Cortex of kidney (tissue), 1 donor: ENCODE results near the gene PCDHB1.

ENCODE experiments used
- DNase-seq: peaks from one replicate; lab custom pipeline; 2025; lab: John Stamatoyannopoulos, UW

Gene PCDHB1

DNA sequence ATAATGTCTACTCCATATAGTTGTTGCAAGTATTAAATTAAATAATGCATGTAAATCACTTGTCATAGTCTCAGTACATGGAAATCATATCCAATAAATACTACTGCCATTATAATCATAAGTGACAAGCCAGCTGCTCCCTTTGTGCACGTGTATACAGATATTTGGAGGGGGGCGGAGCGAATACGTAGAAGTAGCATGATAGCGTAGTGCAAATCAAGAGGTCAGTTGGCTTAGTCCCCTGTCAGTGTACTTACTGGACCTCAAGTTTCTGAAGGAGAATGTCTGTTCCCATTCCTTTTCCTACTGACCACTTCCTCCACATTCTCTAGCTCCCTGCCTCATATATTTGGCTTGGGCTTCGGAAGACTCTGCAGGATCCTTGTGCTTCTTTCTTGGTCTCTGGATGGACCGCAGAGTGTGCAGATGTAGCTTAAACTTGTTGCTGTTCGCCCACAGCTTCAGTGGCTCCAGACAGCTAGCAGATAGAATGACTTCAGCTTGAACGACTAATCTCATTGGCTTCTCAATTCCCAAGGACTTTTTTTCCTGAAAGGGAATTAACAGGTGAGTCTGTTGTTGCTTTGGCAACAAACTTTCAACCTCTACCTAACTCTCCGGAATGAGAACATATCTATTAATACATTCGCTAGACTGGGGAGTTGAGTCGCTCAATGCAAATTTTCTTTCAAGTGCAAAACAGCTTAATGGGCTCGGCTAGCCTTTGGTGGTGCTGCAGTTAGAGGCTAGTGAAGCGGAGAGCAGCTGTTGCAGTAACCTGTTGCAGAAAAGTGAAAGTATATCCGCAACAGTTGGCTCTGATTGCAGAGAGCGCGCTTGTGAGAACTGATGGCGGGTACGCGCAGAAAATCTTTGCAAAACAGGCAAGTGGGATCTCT is at the start of gene PCDHB1:
PCDHB1 (plus strand) TSS at position 753 of the 899 bp plus-strand sequence; CDS start at position 850, 97 bp downstream.
- no peak for DNase-seq

DNA sequence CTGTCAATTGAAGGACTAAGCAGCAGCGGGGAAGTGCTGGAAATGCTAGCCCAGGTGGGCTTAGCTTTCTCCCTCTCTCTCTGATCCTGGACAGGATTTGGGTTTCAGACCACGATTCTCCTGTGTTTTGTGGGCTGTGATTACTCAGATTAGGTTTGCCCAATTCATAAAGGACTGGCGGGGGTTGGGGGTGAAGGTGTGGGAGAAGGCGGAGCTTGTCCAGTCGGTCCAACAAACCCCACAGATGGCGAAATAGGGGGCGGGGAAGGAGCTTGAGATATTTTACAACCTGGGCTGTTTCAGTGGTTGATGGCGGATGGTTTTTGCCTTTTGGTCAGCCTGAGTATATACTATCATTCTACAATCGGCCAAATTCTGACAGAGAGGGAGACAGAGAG is 49.7 kb upstream of the PCDHB1 start:
- DNase-seq, result no peak

- no peak for DNase-seq
Observed at GRCh38 chr5:141001844-141002604, 49.1 kb upstream of the PCDHB1 start.

GRCh38 chr5:141002605-141002965 is 48.6 kb upstream of the PCDHB1 start:
- no peak for DNase-seq

- DNase-seq, result no peak
Observed at GRCh38 chr5:141003031-141003430, 48.1 kb upstream of the PCDHB1 start.

DNA sequence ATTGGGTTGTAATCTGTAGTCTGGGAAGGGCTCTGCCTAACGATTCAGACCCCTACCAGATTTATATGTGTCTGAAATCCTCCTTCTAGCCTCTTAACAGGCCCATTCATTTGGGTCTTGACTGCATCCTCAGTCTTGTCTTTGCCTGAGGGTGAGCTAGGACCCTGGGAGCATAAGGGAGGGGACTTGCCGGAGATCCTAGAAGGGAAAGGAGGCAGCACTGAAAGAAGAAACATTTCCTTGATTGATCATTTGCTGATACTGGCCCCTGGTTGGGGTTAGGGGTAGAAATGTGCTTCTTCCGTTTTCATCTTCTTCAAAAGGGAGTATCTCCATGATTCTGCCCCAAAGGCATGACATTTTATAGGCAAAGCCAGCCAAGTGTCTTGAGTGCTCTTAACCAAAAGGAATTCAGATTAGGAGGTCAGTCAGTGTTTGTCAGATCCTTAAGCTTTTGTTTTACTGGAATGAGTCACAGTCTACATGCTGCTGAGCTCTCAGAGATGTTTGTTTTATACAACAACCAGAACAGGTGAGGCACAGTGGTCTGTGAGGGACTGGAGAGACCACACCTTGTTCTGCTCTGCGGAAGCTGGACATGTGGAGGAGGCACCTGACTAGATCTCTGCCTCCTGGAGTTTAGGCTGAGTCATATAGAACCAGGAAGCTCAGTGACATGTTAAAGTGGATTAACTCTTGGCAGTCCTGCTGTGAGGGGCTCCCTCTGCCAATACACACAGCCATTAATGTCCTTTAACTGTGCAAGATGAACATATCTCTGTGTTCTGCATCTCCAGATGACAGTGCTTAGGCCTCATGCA is 47.2 kb upstream of the PCDHB1 start:
- no peak for DNase-seq

DNA sequence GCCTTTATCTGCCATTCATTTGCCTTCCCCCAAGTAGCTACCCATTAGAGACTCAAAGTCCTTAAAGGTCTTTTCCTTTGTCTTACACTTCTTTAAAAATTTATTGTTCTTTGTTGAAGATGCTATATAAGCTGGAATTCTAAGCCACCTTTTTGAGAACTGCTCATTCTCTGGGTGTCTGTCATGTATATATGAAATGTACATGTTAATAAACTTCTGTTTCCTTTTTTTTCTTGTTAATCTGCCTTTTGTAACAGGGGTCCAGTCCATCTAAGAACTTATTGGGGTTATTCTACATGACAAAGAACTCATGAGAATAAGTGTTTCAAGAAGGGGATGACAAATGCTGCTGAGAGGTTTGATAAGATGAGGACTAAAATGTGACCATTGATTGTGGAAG is 43.4 kb upstream of the PCDHB1 start:
- DNase-seq, result no peak

DNA sequence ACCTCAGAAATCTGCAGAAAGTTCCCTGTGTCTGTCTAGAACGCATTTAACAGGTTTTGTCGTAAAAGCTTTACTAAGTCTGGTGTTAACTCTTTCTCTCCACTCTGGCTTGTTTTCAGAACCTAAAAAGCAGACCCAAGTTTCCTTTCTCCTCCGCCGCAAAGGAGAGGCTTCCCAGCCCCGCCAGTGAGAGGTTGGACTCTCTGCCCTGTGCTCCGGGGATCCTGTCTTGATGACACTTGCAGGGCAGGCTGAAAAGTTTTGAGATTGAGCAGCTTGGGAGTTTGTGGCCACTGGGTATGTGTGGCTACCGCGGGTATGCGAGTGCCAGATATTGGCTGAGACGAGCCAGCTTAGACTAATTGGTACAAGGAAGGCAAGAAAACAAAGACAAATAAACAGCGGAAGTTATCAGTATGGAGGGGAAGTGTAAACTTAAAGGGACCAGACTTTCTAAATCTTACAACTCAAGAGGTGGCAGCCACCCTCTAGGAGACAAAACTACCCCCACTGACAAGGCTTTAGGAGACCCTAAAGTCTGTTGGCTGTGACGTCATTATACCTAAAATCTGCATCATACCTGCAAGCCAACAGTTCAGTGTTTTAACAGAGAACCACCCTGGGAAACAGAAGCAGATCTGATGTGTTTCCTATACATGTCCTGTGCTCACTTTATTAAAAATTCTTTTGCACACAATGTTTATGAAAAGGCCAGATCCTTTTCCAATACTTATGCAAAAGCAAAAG is 41.0 kb upstream of the PCDHB1 start:
- no peak for DNase-seq

GRCh38 chr5:141017943-141018342 is 33.2 kb upstream of the PCDHB1 start:
- DNase-seq, result no peak

GRCh38 chr5:141022384-141022783 is 28.8 kb upstream of the PCDHB1 start:
- DNase-seq, result no peak

- DNase-seq, result no peak
Observed at GRCh38 chr5:141031006-141031405, 20.2 kb upstream of the PCDHB1 start.

DNA sequence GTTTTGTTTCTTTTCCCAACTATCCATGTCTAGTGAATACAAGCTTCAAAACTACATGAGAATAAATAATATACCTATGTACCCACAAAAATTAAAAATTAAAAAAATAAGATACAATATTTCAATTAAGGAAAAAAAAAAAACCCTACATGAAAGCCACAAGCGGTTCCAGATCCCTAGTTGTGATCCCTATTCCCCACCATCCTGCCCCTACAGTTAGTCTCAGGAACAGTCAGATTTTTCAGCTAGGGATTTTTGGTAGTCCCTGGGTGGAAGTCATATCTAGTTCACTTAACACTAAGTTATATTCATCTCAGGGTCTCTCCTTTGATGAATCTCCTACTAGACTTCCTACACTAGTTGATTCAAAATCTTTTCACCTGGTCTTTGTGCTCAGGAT is 18.5 kb upstream of the PCDHB1 start:
- no peak for DNase-seq

GRCh38 chr5:141039061-141039460 is 12.1 kb upstream of the PCDHB1 start:
- DNase-seq, result no peak

DNA sequence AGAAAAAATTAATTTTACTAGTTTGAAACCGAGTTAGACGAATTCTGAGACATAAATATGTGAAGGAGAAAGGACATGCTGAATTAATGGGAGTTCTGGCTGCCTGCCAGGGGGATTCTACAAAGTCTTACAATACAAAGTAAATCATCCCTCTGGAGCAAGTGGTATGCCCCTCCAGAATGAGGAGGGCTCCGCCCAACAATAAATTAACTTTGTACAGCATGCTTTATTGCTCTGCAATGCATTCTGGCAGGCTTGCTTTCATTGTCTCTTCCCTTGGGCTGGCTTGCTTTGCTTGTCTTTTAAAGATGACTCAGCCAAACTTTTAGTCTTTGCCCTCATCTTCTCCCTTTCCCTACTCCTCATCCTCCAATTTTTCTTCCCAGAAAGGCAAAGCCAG is 11.7 kb upstream of the PCDHB1 start:
- no peak for DNase-seq

GRCh38 chr5:141040093-141040770 is 10.9 kb upstream of the PCDHB1 start:
- DNase-seq, result no peak

- no peak for DNase-seq
Observed at GRCh38 chr5:141040771-141041426, 10.3 kb upstream of the PCDHB1 start.

DNA sequence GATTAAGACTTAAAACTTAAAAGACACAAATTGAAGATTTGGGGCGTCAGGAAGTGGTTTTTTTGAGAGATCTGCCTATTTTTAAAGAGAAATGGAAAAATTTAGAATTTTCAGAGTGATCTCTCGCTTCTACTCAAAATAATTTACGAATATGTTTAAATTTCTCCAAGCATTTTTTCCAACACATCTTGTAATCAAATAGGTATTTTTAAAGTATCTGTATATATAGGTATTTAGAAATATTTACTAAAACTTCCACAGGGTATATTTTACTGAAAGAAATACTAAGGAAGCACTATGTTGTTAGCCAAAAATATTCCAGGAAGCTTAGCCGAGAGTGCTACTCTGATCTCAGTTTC is 9.8 kb upstream of the PCDHB1 start:
- no peak for DNase-seq

DNA sequence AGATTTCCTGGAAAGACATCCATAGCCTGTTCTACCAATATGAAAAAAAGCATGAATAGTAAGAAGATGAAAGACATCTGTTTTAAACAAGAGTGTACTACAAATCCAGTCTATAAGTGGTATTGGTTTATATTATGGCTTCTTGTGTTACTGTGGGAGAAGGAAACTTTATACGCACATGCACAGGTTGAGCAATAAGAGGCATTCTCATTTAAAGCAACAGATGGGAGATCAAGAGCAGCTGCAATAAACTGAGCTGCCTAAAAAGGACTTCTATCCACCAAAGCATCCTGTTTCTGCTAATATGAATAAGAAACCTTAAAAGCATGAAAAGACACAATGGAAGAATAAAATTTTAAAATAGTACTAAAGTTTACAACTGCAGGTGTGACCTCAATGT is 8.6 kb upstream of the PCDHB1 start:
- DNase-seq, result no peak

DNA sequence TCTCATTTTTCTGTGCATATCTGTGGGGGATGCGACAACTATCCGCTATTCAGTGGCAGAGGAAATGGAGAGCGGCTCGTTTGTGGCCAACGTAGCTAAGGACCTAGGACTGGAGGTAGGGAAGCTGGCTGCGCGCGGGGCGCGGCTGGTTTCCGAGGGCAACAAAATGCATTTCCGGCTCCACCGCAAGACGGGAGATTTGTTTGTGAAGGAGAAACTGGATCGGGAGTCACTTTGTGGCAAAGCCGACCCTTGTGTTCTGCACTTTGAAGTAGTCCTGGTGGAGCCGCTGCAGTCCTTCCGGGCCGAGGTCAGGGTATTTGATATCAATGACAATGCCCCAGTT is 320 bp downstream of the PCDHB1 start:
- no peak for DNase-seq

- DNase-seq, result no peak
Observed at GRCh38 chr5:141077826-141078225, 26.7 kb downstream of the PCDHB1 start.

DNA sequence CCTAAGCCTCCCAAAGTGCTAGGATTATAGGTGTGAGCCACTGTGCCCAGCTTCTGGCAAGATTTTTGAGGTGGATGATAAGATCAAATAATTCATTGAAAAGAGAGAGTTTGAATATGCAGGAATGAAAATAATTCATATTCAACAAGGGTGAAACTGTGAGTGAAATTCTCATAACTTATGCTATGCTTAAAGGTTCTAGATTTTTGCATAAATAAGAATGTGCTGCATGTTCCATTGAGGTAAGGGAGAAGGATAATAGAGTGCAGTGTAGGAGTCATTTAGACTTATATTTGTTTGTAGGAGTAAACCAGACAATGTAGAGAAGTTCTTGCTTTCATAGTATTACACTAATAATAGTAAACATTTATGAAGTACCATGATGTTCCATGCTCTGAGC is 31.1 kb downstream of the PCDHB1 start:
- no peak for DNase-seq
